HEK293 (cell line): Measurements from ENCODE around the gene BAG1.

Source experiments
- ATF2 ChIP-seq: fragments of 450-650 bp; formaldehyde crosslinking; IDR thresholded peaks from 2 replicates; pipeline ENCODE4 v1.5.1; 2016; ENCODE audit warnings: missing biosample characterization, missing genetic modification characterization, low read depth
- ELK4 ChIP-seq: IDR thresholded peaks from 2 replicates; pipeline ENCODE4 v1.6.1; 2011; ENCODE audit warnings: mild to moderate bottlenecking, low read depth, low read length, borderline replicate concordance
- HIC1 ChIP-seq: fragments of 450-650 bp; formaldehyde crosslinking; IDR thresholded peaks from 2 replicates; pipeline ENCODE4 v1.5.1; 2016; ENCODE audit warnings: missing biosample characterization, missing genetic modification characterization
- KLF1 ChIP-seq: fragments of 450-650 bp; formaldehyde crosslinking; IDR thresholded peaks from 2 replicates; pipeline ENCODE4 v1.5.1; 2016; ENCODE audit warnings: missing biosample characterization, missing genetic modification characterization
- PRDM10 ChIP-seq: fragments of 450-650 bp; formaldehyde crosslinking; IDR thresholded peaks from 2 replicates; pipeline ENCODE4 v1.5.1; 2016; ENCODE audit warnings: missing biosample characterization, missing genetic modification characterization
- WT1 ChIP-seq: fragments of 450-650 bp; formaldehyde crosslinking; IDR thresholded peaks from 2 replicates; pipeline ENCODE4 v1.5.1; 2016; ENCODE audit warnings: missing biosample characterization, missing genetic modification characterization
- ZBTB17 ChIP-seq: fragments of 450-650 bp; formaldehyde crosslinking; IDR thresholded peaks from 2 replicates; pipeline ENCODE4 v1.5.1; 2016; ENCODE audit warnings: missing biosample characterization, missing genetic modification characterization
- ZBTB21 ChIP-seq: fragments of 450-650 bp; formaldehyde crosslinking; IDR thresholded peaks from 2 replicates; pipeline ENCODE4 v1.5.1; 2017; ENCODE audit warnings: missing biosample characterization, missing genetic modification characterization
- ZBTB44 ChIP-seq: fragments of 450-650 bp; IDR thresholded peaks from 2 replicates; pipeline ENCODE4 v1.5.1; 2018; ENCODE audit warnings: missing biosample characterization, mild to moderate bottlenecking, missing genetic modification characterization
- ZFP3 ChIP-seq: fragments of 450-650 bp; formaldehyde crosslinking; IDR thresholded peaks from 2 replicates; pipeline ENCODE4 v1.5.1; 2016; ENCODE audit warnings: low read depth, missing biosample characterization, missing genetic modification characterization
- ZIC2 ChIP-seq: fragments of 450-650 bp; formaldehyde crosslinking; IDR thresholded peaks from 2 replicates; pipeline ENCODE4 v1.5.1; 2016; ENCODE audit warnings: missing biosample characterization, missing genetic modification characterization
- ZNF112 ChIP-seq: fragments of 450-650 bp; formaldehyde crosslinking; IDR thresholded peaks from 2 replicates; pipeline ENCODE4 v1.5.0; 2017; ENCODE audit warnings: missing biosample characterization, missing genetic modification characterization
- ZNF133 ChIP-seq: fragments of 450-650 bp; formaldehyde crosslinking; IDR thresholded peaks from 2 replicates; pipeline ENCODE4 v1.5.1; 2016; ENCODE audit warnings: missing biosample characterization, missing genetic modification characterization
- ZNF148 ChIP-seq: fragments of 450-650 bp; formaldehyde crosslinking; IDR thresholded peaks from 2 replicates; pipeline ENCODE4 v1.5.0; 2017; ENCODE audit warnings: missing biosample characterization, missing genetic modification characterization, borderline replicate concordance
- ZNF223 ChIP-seq: fragments of 450-650 bp; formaldehyde crosslinking; IDR thresholded peaks from 2 replicates; pipeline ENCODE4 v1.5.1; 2016; ENCODE audit warnings: missing biosample characterization, missing genetic modification characterization
- ZNF23 ChIP-seq: fragments of 450-650 bp; formaldehyde crosslinking; IDR thresholded peaks from 2 replicates; pipeline ENCODE4 v1.5.1; 2016; ENCODE audit warnings: missing biosample characterization, missing genetic modification characterization, borderline replicate concordance
- ZNF239 ChIP-seq: fragments of 450-650 bp; formaldehyde crosslinking; IDR thresholded peaks from 2 replicates; pipeline ENCODE4 v1.5.1; 2016; ENCODE audit warnings: missing biosample characterization, missing genetic modification characterization
- ZNF473 ChIP-seq: fragments of 450-650 bp; formaldehyde crosslinking; IDR thresholded peaks from 2 replicates; pipeline ENCODE4 v1.5.1; 2017; ENCODE audit warnings: missing biosample characterization, missing genetic modification characterization
- ZNF529 ChIP-seq: fragments of 450-650 bp; formaldehyde crosslinking; IDR thresholded peaks from 2 replicates; pipeline ENCODE4 v1.5.1; 2017; ENCODE audit warnings: missing genetic modification characterization, missing biosample characterization; ENCODE audit not compliant: insufficient replicate concordance
- ZNF544 ChIP-seq: fragments of 450-650 bp; formaldehyde crosslinking; IDR thresholded peaks from 2 replicates; pipeline ENCODE4 v1.5.0; 2017; ENCODE audit warnings: missing biosample characterization, missing genetic modification characterization
- ZNF623 ChIP-seq: fragments of 450-650 bp; formaldehyde crosslinking; IDR thresholded peaks from 2 replicates; pipeline ENCODE4 v1.5.1; 2016; ENCODE audit warnings: missing biosample characterization, missing genetic modification characterization

Gene BAG1

GRCh38 chr9:33290247-33291030, 25.9 kb upstream of the BAG1 start, which contains the start of gene NFX1 (continued):
- peak; percentile 95 for TF ChIP-seq ATF2 (tag by site-specific recombination)
- peak; percentile 72 for TF ChIP-seq KLF1 (tag by site-specific recombination)
- TF ChIP-seq ZFP3 (tag by site-specific recombination): no peak
- TF ChIP-seq ZNF148 (tag by site-specific recombination): no peak
- no peak for TF ChIP-seq ZNF544 (tag by site-specific recombination)
- TF ChIP-seq HIC1 (tag by site-specific recombination): no peak
- TF ChIP-seq ZNF473 (tag by site-specific recombination): no peak
- TF ChIP-seq ZBTB21: peak; percentile 89
- TF ChIP-seq WT1: peak; percentile 36; the same call in 1 of the 2 replicates
- peak; percentile 95 for TF ChIP-seq ZBTB17 (tag by site-specific recombination)
- no peak for TF ChIP-seq ZNF239
- peak; percentile 86 for TF ChIP-seq PRDM10 (tag by site-specific recombination)
- TF ChIP-seq ZBTB44 (tag by site-specific recombination): no peak
- TF ChIP-seq ELK4: peak; percentile 85
- TF ChIP-seq ZNF529 (tag by site-specific recombination): no peak
- TF ChIP-seq ZNF623 (tag by site-specific recombination): no peak
- TF ChIP-seq ZNF23 (tag by site-specific recombination): no peak
- no peak for TF ChIP-seq ZNF133 (tag by site-specific recombination)
- peak; percentile 44; the same call in 1 of the 2 replicates for TF ChIP-seq ZIC2 (tag by site-specific recombination)
- no peak for TF ChIP-seq ZNF112 (tag by site-specific recombination)
- no peak for TF ChIP-seq ZNF223 (tag by site-specific recombination)
